Parathyroid adenoma (tissue), 2 donors: ENCODE measurements around the gene HID1.
"Not testable (repeated sequence)": the region's sequence is repeated elsewhere in the genome, so short reads cannot be mapped to it uniquely, and the experiment has no call there.

Experiments used
- H2AFZ ChIP-seq: fragments of 300-600 bp; sonication (generic); one replicate; pipeline ENCODE4 v1.7.0; 2017; ENCODE audit warnings: antibody characterized with exemption, mild to moderate bottlenecking
- H3K27ac ChIP-seq: fragments of 300-600 bp; sonication (generic); one replicate; pipeline ENCODE4 v1.7.0; 2017
- H3K27me3 ChIP-seq: fragments of 300-600 bp; sonication (generic); one replicate; pipeline ENCODE4 v1.7.0; 2017; ENCODE audit warnings: low read length; ENCODE audit not compliant: control insufficient read depth, insufficient read depth
- H3K36me3 ChIP-seq: fragments of 300-600 bp; sonication (generic); one replicate; pipeline ENCODE4 v1.7.0; 2017; ENCODE audit warnings: low read length; ENCODE audit not compliant: control insufficient read depth, insufficient read depth
- H3K4me1 ChIP-seq: fragments of 300-600 bp; sonication (generic); one replicate; pipeline ENCODE4 v1.7.0; 2017; ENCODE audit warnings: control low read depth
- H3K4me2 ChIP-seq: fragments of 300-600 bp; sonication (generic); one replicate; pipeline ENCODE4 v1.7.0; 2017; ENCODE audit warnings: low read length
- H3K4me3 ChIP-seq: fragments of 300-600 bp; sonication (generic); one replicate; pipeline ENCODE4 v1.7.0; 2017; ENCODE audit warnings: low read depth, low read length
- H3K79me2 ChIP-seq: fragments of 300-600 bp; sonication (generic); one replicate; pipeline ENCODE4 v1.7.0; 2017; ENCODE audit warnings: control low read depth
- H3K9ac ChIP-seq: fragments of 300-600 bp; sonication (generic); one replicate; pipeline ENCODE4 v1.7.0; 2017; ENCODE audit warnings: mild to moderate bottlenecking
- H3K9me3 ChIP-seq: fragments of 300-600 bp; sonication (generic); one replicate; pipeline ENCODE4 v1.7.0; 2017; ENCODE audit warnings: low read length; ENCODE audit not compliant: control insufficient read depth
- CTCF ChIP-seq: fragments of 300-600 bp; sonication (generic); IDR thresholded peaks from one replicate; pipeline ENCODE4 v1.7.0; 2017; ENCODE audit warnings: antibody characterized with exemption, mild to moderate bottlenecking
- donor health status: primary hyperparathyroidism.

The HID1 gene

GRCh38 chr17:74907012-74907411 is 65.5 kb downstream of the HID1 start:
- H3K9ac ChIP-seq: no peak overlapping the region
- no peaks in the 10 kb centered on the region for H3K36me3 ChIP-seq
- no peak overlapping the region for H2AFZ ChIP-seq
- no peak overlapping the region for H3K4me2 ChIP-seq
- H3K4me1 ChIP-seq: no peaks in the 10 kb centered on the region
- no peak overlapping the region for H3K27ac ChIP-seq
- H3K79me2 ChIP-seq: no peaks in the 10 kb centered on the region
- no peak for TF ChIP-seq CTCF
- no peaks in the 10 kb centered on the region for H3K27me3 ChIP-seq
- H3K4me3 ChIP-seq: no peak overlapping the region
- H3K9me3 ChIP-seq: no peaks in the 10 kb centered on the region

- not testable (repeated sequence) for H3K9me3 ChIP-seq, H3K36me3 ChIP-seq, H3K4me2 ChIP-seq, H3K79me2 ChIP-seq, H3K27ac ChIP-seq, H3K27me3 ChIP-seq, H3K9ac ChIP-seq, H2AFZ ChIP-seq, H3K4me1 ChIP-seq, H3K4me3 ChIP-seq
Observed at GRCh38 chr17:74906214-74906793, 66.3 kb downstream of the HID1 start.

GRCh38 chr17:74904687-74905409 is 67.7 kb downstream of the HID1 start:
- no peak for TF ChIP-seq CTCF
- H3K4me3 ChIP-seq: no peak overlapping the region
- no peaks in the 10 kb centered on the region for H3K27me3 ChIP-seq
- no peaks in the 10 kb centered on the region for H3K4me1 ChIP-seq
- H3K79me2 ChIP-seq: no peaks in the 10 kb centered on the region
- no peaks in the 10 kb centered on the region for H3K36me3 ChIP-seq
- H3K4me2 ChIP-seq: no peak overlapping the region
- H2AFZ ChIP-seq: no peak overlapping the region
- H3K9me3 ChIP-seq: no peaks in the 10 kb centered on the region
- H3K9ac ChIP-seq: no peak overlapping the region
- no peak overlapping the region for H3K27ac ChIP-seq

GRCh38 chr17:74903671-74904070 is 68.9 kb downstream of the HID1 start:
- no peak overlapping the region for H2AFZ ChIP-seq
- H3K9ac ChIP-seq: no peak overlapping the region
- H3K36me3 ChIP-seq: no peaks in the 10 kb centered on the region
- H3K9me3 ChIP-seq: no peaks in the 10 kb centered on the region
- no peak overlapping the region for H3K4me2 ChIP-seq
- no peak for TF ChIP-seq CTCF
- no peak overlapping the region for H3K27ac ChIP-seq
- H3K4me1 ChIP-seq: no peaks in the 10 kb centered on the region
- no peaks in the 10 kb centered on the region for H3K27me3 ChIP-seq
- H3K79me2 ChIP-seq: no peaks in the 10 kb centered on the region
- H3K4me3 ChIP-seq: no peak overlapping the region

- TF ChIP-seq CTCF: no peak
- no peak overlapping the region for H3K4me3 ChIP-seq
- no peak overlapping the region for H3K9ac ChIP-seq
- no peaks in the 10 kb centered on the region for H3K4me1 ChIP-seq
- H3K79me2 ChIP-seq: no peaks in the 10 kb centered on the region
- H3K4me2 ChIP-seq: no peak overlapping the region
- H3K36me3 ChIP-seq: no peaks in the 10 kb centered on the region
- no peak overlapping the region for H3K27ac ChIP-seq
- no peaks in the 10 kb centered on the region for H3K27me3 ChIP-seq
- H2AFZ ChIP-seq: no peak overlapping the region
- no peaks in the 10 kb centered on the region for H3K9me3 ChIP-seq
Observed at GRCh38 chr17:74903034-74903433, 69.5 kb downstream of the HID1 start.
